AG04450 (cell line): ENCODE results near the gene GRK5. TPM values are rescaled to one million over a fixed set of nuclear protein-coding genes. Genes with fewer than 3 reads are reported as not detected.
"Not testable (repeated sequence)": the region's sequence is repeated elsewhere in the genome, so short reads cannot be mapped to it uniquely, and the experiment has no call there.

Experiments used
- CTCF ChIA-PET: fragments of 300-600, 350-600 bp; formaldehyde crosslinking; extraction: SDS; loops from one replicate; lab custom pipeline; 2022; ENCODE audit warnings: antibody characterized with exemption, inconsistent platforms; lab: Charles Lee
- POLR2A ChIA-PET: fragments of 350-600 bp; formaldehyde crosslinking; extraction: SDS; loops from one replicate; lab custom pipeline; 2021; ENCODE audit warnings: antibody characterized with exemption, inconsistent platforms; lab: Yijun Ruan, JAX
- DNase-seq: peaks from one replicate; pipeline ENCODE4 v3.0.0-alpha.2; 2011; ENCODE audit warnings: low read depth, low spot score
- H3K27ac ChIP-seq: one replicate; pipeline ENCODE4 v1.5.1; 2012; ENCODE audit warnings: low read depth, low read length, control low read depth
- H3K27me3 ChIP-seq: one replicate; pipeline ENCODE4 v1.6.0; 2012; ENCODE audit warnings: low read length; ENCODE audit not compliant: control insufficient read depth, insufficient read depth
- H3K4me3 ChIP-seq: 2 replicates; pipeline ENCODE4 v1.5.1; 2011; ENCODE audit warnings: mild to moderate bottlenecking, low read depth, low read length, control low read depth
- H3K9me3 ChIP-seq: 2 replicates; pipeline ENCODE4 v1.5.1; 2012; ENCODE audit warnings: low read length; ENCODE audit not compliant: control insufficient read depth, insufficient read depth
- polyA plus RNA-seq: library from polyadenylated mRNA; depleted of rRNA; stranded (reverse); fragments of >200 nt; gene quantifications from 2 replicates; pipeline ENCODE4 v1.2.3, GENCODE V29; 2011
- TF ChIP-seq, protein P1 (sequence below): IDR thresholded peaks from 2 replicates; pipeline ENCODE4 v1.5.1; 2011; ENCODE audit warnings: low read depth, low read length, control low read depth, inconsistent platforms

Gene GRK5
- polyA plus RNA-seq, 1 experiment = 27.6 TPM

DNA sequence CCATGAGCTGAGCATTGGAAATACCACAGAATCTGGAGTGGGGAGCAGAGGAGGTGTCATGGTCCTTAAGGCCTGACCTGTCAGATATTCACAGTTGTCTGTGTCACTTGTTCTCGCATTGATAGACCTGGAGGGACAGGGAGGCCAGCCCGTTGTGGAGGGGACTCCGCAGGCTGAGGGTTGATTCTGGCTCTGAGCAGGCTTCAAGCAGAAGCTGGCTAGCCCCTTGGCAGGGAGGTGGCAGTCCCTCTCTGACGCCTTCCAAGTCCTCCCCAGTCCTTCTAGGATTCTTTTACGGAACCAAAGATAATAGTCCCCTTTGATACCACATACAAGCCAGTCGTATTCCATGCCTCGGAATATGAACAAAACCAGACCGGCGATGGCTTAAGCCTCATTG is 65.4 kb downstream of the GRK5 start:
- TF ChIP-seq, protein P1, sequence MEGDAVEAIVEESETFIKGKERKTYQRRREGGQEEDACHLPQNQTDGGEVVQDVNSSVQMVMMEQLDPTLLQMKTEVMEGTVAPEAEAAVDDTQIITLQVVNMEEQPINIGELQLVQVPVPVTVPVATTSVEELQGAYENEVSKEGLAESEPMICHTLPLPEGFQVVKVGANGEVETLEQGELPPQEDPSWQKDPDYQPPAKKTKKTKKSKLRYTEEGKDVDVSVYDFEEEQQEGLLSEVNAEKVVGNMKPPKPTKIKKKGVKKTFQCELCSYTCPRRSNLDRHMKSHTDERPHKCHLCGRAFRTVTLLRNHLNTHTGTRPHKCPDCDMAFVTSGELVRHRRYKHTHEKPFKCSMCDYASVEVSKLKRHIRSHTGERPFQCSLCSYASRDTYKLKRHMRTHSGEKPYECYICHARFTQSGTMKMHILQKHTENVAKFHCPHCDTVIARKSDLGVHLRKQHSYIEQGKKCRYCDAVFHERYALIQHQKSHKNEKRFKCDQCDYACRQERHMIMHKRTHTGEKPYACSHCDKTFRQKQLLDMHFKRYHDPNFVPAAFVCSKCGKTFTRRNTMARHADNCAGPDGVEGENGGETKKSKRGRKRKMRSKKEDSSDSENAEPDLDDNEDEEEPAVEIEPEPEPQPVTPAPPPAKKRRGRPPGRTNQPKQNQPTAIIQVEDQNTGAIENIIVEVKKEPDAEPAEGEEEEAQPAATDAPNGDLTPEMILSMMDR = no peak
- no peaks in the 10 kb centered on the region for H3K9me3 ChIP-seq
- ChIA-PET POLR2A (interaction anchor here (0.7 kb wide), 1 partner anchor 577 kb away, joined by 5 read pairs; no protein-coding TSS in a partner anchor), CTCF (interaction anchor here (0.6 kb wide), 2 partner anchors 242 to 517 kb away, joined by 3 read pairs; no protein-coding TSS in a partner anchor)
- no peaks in the 10 kb centered on the region for H3K27me3 ChIP-seq
- DNase-seq = no peak
- H3K27ac ChIP-seq = no peak overlapping the region
- H3K4me3 ChIP-seq = no peak overlapping the region

DNA sequence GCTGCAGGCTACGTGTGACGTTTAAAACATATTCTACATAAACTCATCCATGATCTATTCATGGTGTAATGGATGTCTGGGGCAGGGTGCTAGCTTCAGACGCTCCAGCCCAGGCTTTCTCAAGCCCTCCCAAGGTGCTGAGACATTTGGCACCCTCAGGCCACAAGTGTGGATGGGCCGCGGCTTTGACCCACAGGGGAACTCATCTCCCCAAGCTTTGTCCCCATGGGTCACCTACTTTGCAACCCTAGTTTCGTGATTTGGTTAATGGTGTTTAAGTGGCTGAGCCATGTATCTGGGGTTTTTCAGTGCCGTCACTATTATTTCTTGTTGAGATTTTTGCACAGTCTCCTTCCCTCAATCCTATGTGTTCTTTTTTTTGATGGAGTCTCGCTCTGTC is 66.0 kb downstream of the GRK5 start:
- TF ChIP-seq, protein P1 = no peak
- H3K27ac ChIP-seq = no peak overlapping the region
- POLR2A ChIA-PET = interaction anchor here (0.6 kb wide), 1 partner anchor 20 kb away, joined by 3 read pairs; no protein-coding TSS in a partner anchor
- no peak for DNase-seq
- CTCF ChIA-PET = no interaction called here
- no peaks in the 10 kb centered on the region for H3K9me3 ChIP-seq
- no peak overlapping the region for H3K4me3 ChIP-seq
- no peaks in the 10 kb centered on the region for H3K27me3 ChIP-seq

DNA sequence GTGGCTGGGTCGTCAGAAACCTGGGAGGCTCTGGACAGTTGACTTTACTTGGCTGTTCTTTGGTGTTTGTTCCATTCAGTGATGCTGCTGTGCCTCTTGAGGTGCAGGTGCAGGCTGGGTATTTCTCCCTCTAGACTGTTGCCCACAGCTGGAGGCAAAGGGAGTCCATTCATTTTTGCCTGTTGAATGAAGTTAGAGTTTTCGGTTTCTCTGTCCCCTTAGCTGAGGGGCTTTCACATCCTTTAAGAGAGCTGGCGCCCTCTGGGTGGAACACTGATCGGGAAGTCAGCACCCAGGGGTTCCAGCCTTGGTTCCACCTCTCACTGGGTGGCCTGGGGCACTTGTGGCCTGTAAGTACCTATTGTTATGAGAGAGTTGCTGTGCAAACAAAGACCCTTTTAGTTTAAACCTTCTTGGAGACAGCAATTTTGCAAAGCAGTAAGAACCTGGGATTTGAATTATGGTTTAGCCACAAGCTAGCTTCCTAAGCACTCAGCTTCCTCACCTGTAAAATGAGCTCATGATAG is 67.2 kb downstream of the GRK5 start:
- Histone ChIP-seq H3K27me3 (no peaks in the 10 kb centered on the region), H3K9me3 (no peaks in the 10 kb centered on the region), H3K27ac (no peak overlapping the region), H3K4me3 (no peak overlapping the region)
- ChIA-PET POLR2A (interaction anchor here (0.6 kb wide), 1 partner anchor 24 kb away, joined by 5 read pairs; no protein-coding TSS in a partner anchor), CTCF (interaction anchor here (1.3 kb wide), 1 partner anchor 75 kb away, joined by 5 read pairs; no protein-coding TSS in a partner anchor)
- no peak for DNase-seq
- TF ChIP-seq, protein P1 = no peak

DNA sequence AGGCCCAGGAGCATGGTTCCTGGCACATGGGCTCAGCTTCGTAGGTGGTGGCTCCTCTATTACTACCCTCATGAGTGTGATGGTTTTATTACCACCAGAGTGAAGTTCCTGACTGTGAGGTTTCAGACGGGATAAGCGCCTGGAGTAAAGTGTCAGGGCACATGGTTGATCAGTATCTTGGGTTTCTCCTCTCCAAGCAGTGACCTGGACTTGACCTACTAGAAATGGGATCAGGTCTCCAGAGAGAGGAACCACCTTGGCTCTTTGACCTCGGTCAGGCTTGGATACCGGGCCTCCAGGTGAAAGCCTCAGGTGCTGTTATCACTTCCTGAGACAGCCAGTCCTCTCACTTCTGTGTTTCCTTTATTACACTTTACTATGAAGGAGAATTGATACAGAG is 67.7 kb downstream of the GRK5 start:
- TF ChIP-seq, protein P1 = no peak
- no peak for DNase-seq
- Histone ChIP-seq H3K9me3 (no peaks in the 10 kb centered on the region), H3K27ac (no peak overlapping the region), H3K4me3 (no peak overlapping the region), H3K27me3 (no peaks in the 10 kb centered on the region)
- ChIA-PET CTCF (interaction anchor here (1.3 kb wide), 1 partner anchor 76 kb away, joined by 5 read pairs; no protein-coding TSS in a partner anchor), POLR2A (interaction anchor here (0.6 kb wide), 1 partner anchor 24 kb away, joined by 5 read pairs; no protein-coding TSS in a partner anchor)

DNA sequence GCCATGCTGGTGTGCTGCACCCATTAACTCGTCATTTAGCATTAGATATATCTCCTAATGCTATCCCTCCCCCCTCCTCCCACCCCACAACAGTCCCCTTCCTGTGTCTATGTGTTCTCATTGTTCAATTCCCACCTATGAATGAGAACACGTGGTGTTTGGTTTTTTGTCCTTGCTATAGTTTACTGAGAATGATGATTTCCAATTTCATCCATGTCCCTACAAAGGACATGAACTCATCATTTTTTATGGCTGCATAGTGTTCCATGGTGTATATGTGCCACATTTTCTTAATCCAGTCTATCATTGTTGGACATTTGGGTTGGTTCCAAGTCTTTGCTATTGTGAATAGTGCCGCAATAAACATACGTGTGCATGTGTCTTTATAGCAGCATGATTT is 68.8 kb downstream of the GRK5 start:
- DNase-seq, H3K9me3 ChIP-seq, H3K4me3 ChIP-seq, H3K27ac ChIP-seq, H3K27me3 ChIP-seq, CTCF ChIA-PET: not testable (repeated sequence)
- POLR2A ChIA-PET = interaction anchor here (0.5 kb wide), 1 partner anchor 23 kb away, joined by 3 read pairs; no protein-coding TSS in a partner anchor
